Measurements from ENCODE around the gene OR6Y1.

Gene OR6Y1

DNA sequence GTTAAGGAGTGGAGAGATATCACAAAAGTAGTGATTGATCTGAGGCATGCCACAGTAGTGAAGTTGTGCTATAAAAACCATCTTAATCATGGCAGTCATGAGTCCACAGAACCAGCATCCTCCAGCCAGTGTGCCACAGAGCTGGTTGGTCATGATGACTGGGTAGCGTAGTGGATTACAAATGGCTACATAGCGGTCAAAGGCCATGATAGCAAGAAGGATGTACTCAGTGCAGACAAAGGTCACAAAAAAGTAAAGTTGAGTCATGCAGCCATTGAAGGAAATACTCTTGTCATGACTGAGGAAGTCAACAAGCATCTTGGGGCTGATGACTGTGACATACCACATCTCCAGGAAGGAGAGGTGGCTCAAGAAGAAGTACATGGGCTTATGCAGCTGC is 6.7 kb downstream of the OR6Y1 start:
- TF ChIP-seq, protein P1, sequence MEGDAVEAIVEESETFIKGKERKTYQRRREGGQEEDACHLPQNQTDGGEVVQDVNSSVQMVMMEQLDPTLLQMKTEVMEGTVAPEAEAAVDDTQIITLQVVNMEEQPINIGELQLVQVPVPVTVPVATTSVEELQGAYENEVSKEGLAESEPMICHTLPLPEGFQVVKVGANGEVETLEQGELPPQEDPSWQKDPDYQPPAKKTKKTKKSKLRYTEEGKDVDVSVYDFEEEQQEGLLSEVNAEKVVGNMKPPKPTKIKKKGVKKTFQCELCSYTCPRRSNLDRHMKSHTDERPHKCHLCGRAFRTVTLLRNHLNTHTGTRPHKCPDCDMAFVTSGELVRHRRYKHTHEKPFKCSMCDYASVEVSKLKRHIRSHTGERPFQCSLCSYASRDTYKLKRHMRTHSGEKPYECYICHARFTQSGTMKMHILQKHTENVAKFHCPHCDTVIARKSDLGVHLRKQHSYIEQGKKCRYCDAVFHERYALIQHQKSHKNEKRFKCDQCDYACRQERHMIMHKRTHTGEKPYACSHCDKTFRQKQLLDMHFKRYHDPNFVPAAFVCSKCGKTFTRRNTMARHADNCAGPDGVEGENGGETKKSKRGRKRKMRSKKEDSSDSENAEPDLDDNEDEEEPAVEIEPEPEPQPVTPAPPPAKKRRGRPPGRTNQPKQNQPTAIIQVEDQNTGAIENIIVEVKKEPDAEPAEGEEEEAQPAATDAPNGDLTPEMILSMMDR (IDR thresholded peaks at IDR 0.05; ENCODE audit: low read depth, low read length): no peak
- in situ Hi-C loops (cut with HindIII; ENCODE audit: low sequenced_read_pairs): no loop called here
- DNase-seq (ENCODE audit: low read depth, low spot score): no peak
- no peak overlapping the region for H3K4me3 ChIP-seq (ENCODE audit: low read depth, low read length)

DNA sequence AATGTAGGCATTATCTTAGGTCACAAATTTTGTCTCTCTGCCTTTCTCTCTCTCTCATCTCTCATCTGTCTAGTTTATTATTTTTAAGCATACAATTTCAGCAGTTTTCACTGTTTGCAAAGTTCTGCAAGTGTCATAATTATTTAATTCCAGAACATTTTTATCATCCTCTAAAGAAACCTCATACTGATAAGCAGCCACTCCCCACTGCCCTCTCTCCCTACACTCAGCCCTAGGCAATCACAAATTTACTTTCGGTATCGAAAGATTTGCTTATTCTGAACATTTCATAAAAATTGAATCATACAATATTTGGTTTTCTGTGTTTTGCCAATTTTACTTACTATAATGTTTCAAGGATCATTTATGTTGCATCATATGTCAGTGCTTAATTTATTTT is 16.6 kb downstream of the OR6Y1 start:
- DNase-seq (ENCODE audit: low read depth, low spot score): no peak
- TF ChIP-seq, protein P1 (IDR thresholded peaks at IDR 0.05; ENCODE audit: low read depth, low read length): no peak
- in situ Hi-C loops (cut with HindIII; ENCODE audit: low sequenced_read_pairs): no loop called here
- H3K4me3 ChIP-seq (ENCODE audit: low read depth, low read length): no peak overlapping the region

DNA sequence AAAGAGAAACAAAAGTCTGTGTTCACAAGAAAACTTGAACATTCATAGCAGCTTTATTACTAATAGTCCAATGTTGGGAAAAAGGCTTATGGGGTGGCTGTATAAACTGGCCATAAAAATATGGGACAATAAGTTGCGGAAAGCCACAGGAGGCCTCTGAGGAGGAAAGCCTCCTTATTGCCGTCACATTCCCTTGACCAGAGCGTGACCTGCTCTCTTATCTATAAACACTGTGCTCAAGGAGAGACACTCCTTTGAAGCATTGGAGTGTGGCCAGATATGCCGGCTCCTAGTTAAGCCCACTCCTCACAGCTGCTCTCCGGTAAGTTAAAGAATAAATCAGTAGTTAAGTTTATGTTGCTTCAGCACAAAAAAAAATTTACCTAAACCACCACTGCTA is 19.7 kb downstream of the OR6Y1 start:
- DNase-seq (ENCODE audit: low read depth, low spot score): no peak
- in situ Hi-C loops (cut with HindIII; ENCODE audit: low sequenced_read_pairs): no loop called here
- TF ChIP-seq, protein P1 (IDR thresholded peaks at IDR 0.05; ENCODE audit: low read depth, low read length): no peak
- H3K4me3 ChIP-seq (ENCODE audit: low read depth, low read length): no peak overlapping the region

DNA sequence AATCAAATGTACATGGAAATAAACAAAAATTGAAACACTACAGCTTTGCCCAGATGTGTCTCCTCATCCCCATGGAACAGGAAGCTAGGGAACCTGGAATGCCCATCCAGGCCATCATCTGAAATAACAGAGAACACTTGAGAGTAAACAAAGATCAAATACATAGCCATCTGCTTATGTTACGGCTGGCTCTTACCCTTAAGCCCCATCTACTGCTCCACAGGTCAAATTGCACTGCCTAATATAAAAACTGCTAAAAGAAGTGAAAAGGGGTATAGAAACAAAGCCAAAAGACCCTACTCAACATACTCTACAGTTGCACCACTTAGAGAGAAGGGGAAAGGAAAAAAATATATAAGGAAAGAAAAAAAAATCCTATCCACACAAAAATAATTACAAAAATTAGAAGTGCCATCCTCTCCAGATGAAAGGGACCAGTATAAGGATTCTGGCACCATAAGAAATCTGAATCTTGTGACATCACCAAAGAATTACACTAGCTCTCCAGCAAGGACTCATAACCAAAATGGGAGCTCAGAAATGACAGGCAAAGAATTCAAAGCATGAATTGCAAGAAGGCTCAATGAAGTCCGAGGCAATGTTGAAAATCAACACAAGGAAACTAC is 26.9 kb downstream of the OR6Y1 start:
- H3K4me3 ChIP-seq (ENCODE audit: low read depth, low read length): no peak overlapping the region
- in situ Hi-C loops (cut with HindIII; ENCODE audit: low sequenced_read_pairs): no loop called here
- TF ChIP-seq, protein P1 (IDR thresholded peaks at IDR 0.05; ENCODE audit: low read depth, low read length): peak; percentile 38
- DNase-seq (ENCODE audit: low read depth, low spot score): no peak

DNA sequence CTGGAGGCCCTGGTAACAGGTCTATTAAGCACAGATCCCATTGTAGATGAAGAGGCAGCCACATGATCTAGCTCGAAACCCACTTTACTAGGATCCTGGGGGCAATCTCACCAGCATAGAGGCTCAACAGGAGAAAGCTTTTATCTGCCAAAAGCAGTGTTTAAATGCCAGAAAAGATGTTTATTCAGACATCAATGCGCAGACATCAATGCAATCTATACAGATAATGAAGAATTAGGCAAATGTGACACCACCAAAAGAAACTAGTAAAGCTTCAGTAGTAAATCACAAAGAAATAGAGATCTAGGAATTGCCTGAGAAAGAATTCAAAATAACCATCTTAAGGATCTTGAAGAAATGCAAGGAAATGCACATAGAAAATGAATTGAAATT is 32.5 kb downstream of the OR6Y1 start:
- no peak for DNase-seq (ENCODE audit: low read depth, low spot score)
- TF ChIP-seq, protein P1 (IDR thresholded peaks at IDR 0.05; ENCODE audit: low read depth, low read length): no peak
- no peak overlapping the region for H3K4me3 ChIP-seq (ENCODE audit: low read depth, low read length)
- in situ Hi-C loops (cut with HindIII; ENCODE audit: low sequenced_read_pairs): no loop called here

DNA sequence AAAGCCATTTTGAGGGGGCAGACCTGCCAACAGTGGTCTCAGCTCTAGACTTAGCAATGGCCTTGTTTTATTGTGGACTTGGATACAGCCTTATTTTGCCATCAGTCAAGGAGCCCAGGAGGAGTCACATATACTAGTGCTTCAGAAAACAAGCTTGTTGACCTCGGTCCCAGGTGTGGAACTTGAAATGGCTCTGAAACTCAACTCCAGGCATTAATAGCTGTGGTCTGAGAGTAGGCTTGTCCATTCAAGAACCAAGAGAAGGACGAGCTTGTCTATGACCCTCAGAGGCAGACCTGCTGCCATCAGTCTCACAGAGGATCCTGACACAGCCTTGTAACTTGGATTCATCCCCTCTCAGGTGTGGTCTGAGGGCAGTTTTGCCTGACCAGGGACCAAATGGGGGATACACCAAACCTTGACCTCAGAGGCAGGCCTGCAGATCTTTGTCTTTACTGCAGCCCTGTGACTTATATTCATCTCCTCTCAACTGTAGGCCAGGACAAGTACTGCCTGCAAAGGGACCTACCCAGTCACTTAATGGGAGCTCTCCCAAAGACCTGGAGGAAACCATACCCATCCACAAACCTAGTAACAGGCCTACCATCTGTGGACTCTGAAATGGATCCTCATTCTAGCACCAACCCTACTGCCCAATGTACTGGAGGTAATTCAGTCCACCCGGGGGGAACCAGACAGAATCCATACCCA is 33.1 kb downstream of the OR6Y1 start:
- no peak overlapping the region for H3K4me3 ChIP-seq (ENCODE audit: low read depth, low read length)
- in situ Hi-C loops (cut with HindIII; ENCODE audit: low sequenced_read_pairs): no loop called here
- TF ChIP-seq, protein P1 (IDR thresholded peaks at IDR 0.05; ENCODE audit: low read depth, low read length): no peak
- no peak for DNase-seq (ENCODE audit: low read depth, low spot score)

Data from astrocyte of the spinal cord (primary cell).